Activated CD8-positive, alpha-beta memory T cell treated with anti-CD3 and anti-CD28 coated beads, Interleukin-2, amount 50 U/mL, for 1 hour (primary cell): ENCODE data around the gene TMUB1.

Experiments used
- DNase-seq: peaks from one replicate; pipeline ENCODE4 v3.0.0-alpha.2; 2020; ENCODE audit errors: extremely low read depth

The TMUB1 gene

GRCh38 chr7:151103973-151104372 lies 20.7 kb upstream of the TMUB1 start:
- DNase-seq, result no peak

GRCh38 chr7:151102991-151103390 lies 19.7 kb upstream of the TMUB1 start:
- no peak for DNase-seq

GRCh38 chr7:151101621-151102396 lies 18.5 kb upstream of the TMUB1 start:
- no peak for DNase-seq

GRCh38 chr7:151100921-151101320 lies 17.6 kb upstream of the TMUB1 start:
- no peak for DNase-seq

GRCh38 chr7:151099486-151100211 lies 16.4 kb upstream of the TMUB1 start:
- DNase-seq, result no peak

GRCh38 chr7:151095828-151096475 lies 12.7 kb upstream of the TMUB1 start:
- DNase-seq, result no peak

- no peak for DNase-seq
Observed at GRCh38 chr7:151095123-151095797, 12.0 kb upstream of the TMUB1 start.

- no peak for DNase-seq
Observed at GRCh38 chr7:151094675-151095074, 11.4 kb upstream of the TMUB1 start.

GRCh38 chr7:151093748-151094147 lies 10.5 kb upstream of the TMUB1 start:
- DNase-seq, result no peak

- no peak for DNase-seq
Observed at GRCh38 chr7:151091988-151092387, 8.7 kb upstream of the TMUB1 start.

- DNase-seq, result no peak
Observed at GRCh38 chr7:151091431-151091830, 8.1 kb upstream of the TMUB1 start.

- no peak for DNase-seq
Observed at GRCh38 chr7:151091003-151091402, 7.7 kb upstream of the TMUB1 start.

GRCh38 chr7:151089893-151090730 lies 6.8 kb upstream of the TMUB1 start:
- DNase-seq, result no peak

- DNase-seq, result no peak
Observed at GRCh38 chr7:151088856-151089699, 5.8 kb upstream of the TMUB1 start.

GRCh38 chr7:151088019-151088855 lies 4.9 kb upstream of the TMUB1 start:
- DNase-seq, result no peak

GRCh38 chr7:151087245-151088018 lies 4.1 kb upstream of the TMUB1 start:
- no peak for DNase-seq

GRCh38 chr7:151086802-151087244 lies 3.5 kb upstream of the TMUB1 start:
- no peak for DNase-seq
